ENCODE data around the gene LETM1. TPM values are rescaled to one million over a fixed set of nuclear protein-coding genes. Genes with fewer than 3 reads are reported as not detected.

LETM1 gene
- total and polyA plus RNA-seq, 12 donors = 20.7 to 117 (median 37.9) TPM

- WGBS, 4 donors = 80 to 83% (median 82%) methylated on average over 20 to 30 of the region's 30 CpGs
- Histone ChIP-seq H3K27me3 (peaks cover 33% of the 10 kb centered on the region), H3K36me3 (replicated peaks in 1 of 2) (no peaks in the 10 kb centered on the region), H3K4me1 (replicated peaks in 1 of 2) (peaks cover 12 to 16% of the 10 kb centered on the region in 2 donors), H3K27ac (no peak overlapping the region), H3K9me3 (replicated peaks in 1 of 3) (no peaks in the 10 kb centered on the region), H3K4me3 (no peak overlapping the region)
- DNase-seq = no peak
- TF ChIP-seq CTCF (IDR thresholded peaks at IDR 0.05) (no peak), POLR2A (IDR thresholded peaks at IDR 0.05) (no peak)
- intact Hi-C loops (cut with DNase I) = no loop called here
These were observed 57.2 kb downstream of the LETM1 start for GRCh38 chr4:1798580-1799386.

DNA sequence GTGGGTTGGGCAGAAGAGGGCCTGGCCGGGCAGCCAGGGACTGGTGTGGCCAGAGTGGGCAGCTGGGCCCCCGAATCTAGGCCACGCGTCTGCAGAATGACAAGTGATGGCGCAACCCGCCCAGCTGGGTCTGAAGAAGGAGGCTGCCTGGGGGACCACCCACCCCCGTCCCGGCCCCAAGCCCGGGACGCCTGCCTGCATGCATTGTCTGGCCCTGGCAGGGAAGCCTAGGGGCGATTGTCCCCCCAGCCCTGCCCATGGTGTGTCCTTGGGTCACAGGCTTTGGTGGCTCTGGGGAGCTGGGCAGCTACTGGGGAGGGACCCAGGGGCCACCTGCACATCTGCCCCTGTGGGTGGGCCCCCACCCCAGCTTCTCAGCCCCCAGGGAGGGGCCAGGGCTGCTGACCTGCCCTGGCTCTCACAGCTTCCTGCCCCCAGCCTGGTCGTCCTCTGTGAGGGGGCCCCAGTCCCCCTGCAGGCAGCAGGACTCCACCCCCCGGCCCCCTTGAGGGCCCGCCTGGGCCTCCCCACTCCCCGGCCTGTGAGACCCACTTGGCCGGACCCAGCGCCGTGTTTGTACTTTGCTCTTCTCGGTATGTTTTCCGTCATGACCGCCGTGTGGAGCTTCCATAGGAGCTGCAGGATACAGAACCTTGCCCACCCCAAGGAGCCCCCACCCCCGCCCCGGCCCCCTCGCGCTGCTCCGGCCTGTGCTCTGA, 57.9 kb downstream of the LETM1 start:
- intact Hi-C loops (cut with DNase I) = no loop called here
- H3K4me3 ChIP-seq = no peak overlapping the region
- H3K4me1 ChIP-seq (replicated peaks in 1 of 2) = peaks cover 13 to 16% of the 10 kb centered on the region in 2 donors
- DNase-seq = no peak
- H3K27me3 ChIP-seq = peaks cover 33% of the 10 kb centered on the region
- 75 to 77% (median 77%) methylated on average over 11 to 27 of the region's 27 CpGs; no CpG with 5 or more reads in 1 of the 4 donors for WGBS, 4 donors
- TF ChIP-seq CTCF (IDR thresholded peaks at IDR 0.05) (no peak), POLR2A (IDR thresholded peaks at IDR 0.05) (no peak)
- no peaks in the 10 kb centered on the region for H3K36me3 ChIP-seq (replicated peaks in 1 of 2)
- H3K9me3 ChIP-seq (replicated peaks in 1 of 3) = no peaks in the 10 kb centered on the region
- no peak overlapping the region for H3K27ac ChIP-seq

DNA sequence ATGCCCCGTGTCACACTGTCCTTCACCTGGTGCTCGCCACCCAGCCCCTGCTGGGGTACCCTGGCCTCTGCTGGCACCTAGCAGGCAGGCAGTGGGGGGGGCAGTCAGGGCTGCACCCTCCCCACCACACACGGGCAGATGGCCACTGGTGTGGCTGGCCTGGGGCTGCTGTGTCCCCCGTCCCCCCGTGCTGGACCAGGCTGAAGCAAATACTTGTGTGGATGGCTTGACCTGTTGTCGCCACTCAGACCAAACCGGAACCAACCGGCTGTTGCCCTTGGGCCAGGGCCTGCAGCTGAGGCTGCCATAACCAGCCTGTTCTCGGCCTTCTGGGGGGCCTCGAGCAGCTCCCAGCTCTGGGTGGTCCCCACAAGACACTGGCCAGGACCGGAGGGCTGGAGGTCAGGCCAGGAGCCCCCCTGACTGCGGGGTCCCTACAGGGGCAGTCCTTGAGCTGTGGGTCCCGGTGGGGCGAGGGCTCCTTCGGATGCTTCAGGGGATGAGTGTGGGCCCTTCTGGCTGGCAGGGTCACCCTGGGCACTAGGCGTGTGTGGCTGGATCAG, 58.6 kb downstream of the LETM1 start:
- Histone ChIP-seq H3K27ac (no peak overlapping the region), H3K9me3 (replicated peaks in 1 of 3) (no peaks in the 10 kb centered on the region), H3K4me3 (no peak overlapping the region), H3K36me3 (replicated peaks in 1 of 2) (no peaks in the 10 kb centered on the region), H3K4me1 (replicated peaks in 1 of 2) (peaks cover 13 to 16% of the 10 kb centered on the region in 2 donors), H3K27me3 (peaks cover 33% of the 10 kb centered on the region)
- no peak for DNase-seq
- no peak for TF ChIP-seq CTCF (IDR thresholded peaks at IDR 0.05)
- no peak for TF ChIP-seq POLR2A (IDR thresholded peaks at IDR 0.05)
- intact Hi-C loops (cut with DNase I) = no loop called here
- 50 to 80% (median 66%) methylated on average over 1 to 16 of the region's 16 CpGs for WGBS, 4 donors

DNA sequence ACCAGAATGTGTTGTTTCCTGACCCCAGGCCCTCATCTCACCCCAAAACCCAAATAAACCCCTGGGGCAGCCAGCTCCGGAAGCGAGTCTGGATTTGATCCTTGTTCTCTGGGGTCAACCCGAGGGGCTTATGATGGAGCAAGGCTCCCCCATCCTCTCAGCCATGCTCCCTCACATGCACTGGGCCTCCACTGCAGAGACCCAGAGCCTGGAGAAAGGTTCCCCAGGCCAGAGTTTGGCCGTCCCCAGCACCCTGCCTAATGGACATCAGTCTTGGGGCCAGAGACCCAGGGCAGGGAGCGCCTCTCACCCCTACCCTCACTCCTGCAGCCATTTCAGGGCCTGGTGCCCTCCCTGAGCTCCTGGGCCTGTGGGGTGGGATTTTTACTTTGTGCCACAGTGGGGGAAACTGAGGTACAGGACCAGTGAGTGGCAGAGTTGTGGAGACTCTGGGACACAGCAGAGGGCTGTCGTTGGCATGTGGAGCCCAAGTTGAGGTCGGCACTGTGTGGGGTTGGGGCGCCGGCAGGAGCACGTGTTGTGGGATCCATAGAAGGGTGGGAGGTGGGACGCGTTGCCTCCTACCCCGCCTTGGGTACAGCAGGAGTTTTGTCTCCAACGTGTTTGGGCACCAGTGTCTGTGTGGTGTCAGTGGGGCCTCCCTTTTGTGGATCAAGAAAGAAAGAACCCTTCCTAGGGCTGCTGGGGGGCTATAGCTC, 59.3 kb downstream of the LETM1 start:
- Histone ChIP-seq H3K4me1 (replicated peaks in 1 of 2) (peaks cover 13 to 16% of the 10 kb centered on the region in 2 donors), H3K4me3 (no peak overlapping the region), H3K27ac (no peak overlapping the region), H3K27me3 (peaks cover 33% of the 10 kb centered on the region), H3K36me3 (replicated peaks in 1 of 2) (no peaks in the 10 kb centered on the region), H3K9me3 (replicated peaks in 1 of 3) (no peaks in the 10 kb centered on the region)
- TF ChIP-seq POLR2A (IDR thresholded peaks at IDR 0.05) (no peak), CTCF (IDR thresholded peaks at IDR 0.05) (no peak)
- WGBS, 4 donors = 85 to 95% (median 91%) methylated on average over 9 to 14 of the region's 14 CpGs
- intact Hi-C loops (cut with DNase I) = no loop called here
- no peak for DNase-seq

Measured in adrenal gland (tissue), 12 donors.